HCT116 (cell line): ENCODE measurements around the gene CEP55. TPM values are rescaled to one million over a fixed set of nuclear protein-coding genes. Genes with fewer than 3 reads are reported as not detected.
A peak's percentile ranks its signal among the peaks of the same experiment; 100 is the strongest.

ENCODE experiments used
- ATAC-seq: fragments of 200-7000 bp; cut with Tn5 transposase; 2 replicates; pipeline ENCODE4 v1.9.1; 2020; ENCODE audit warnings: mild to moderate bottlenecking, moderate library complexity
- BruUV-seq: library from RNA; stranded (reverse); fragments of 400-500 nt; replicated peaks from 2 replicates; lab custom pipeline; 2021; lab: Mats Ljungman, UMichigan
- CTCF ChIA-PET: fragments of 300-600 bp; sonication (Branson Sonifier 250); formaldehyde crosslinking; loops from one replicate; lab custom pipeline; 2021; ENCODE audit warnings: antibody characterized with exemption; lab: Charles Lee
- POLR2A ChIA-PET: fragments of 300-600, 350-600 bp; sonication (Branson Sonifier 250); formaldehyde crosslinking; loops from one replicate; lab custom pipeline; 2021; ENCODE audit warnings: antibody characterized with exemption; lab: Charles Lee
- RAD21 ChIA-PET, 2 experiments: fragments of 300-600 bp; sonication (Branson Sonifier 250); formaldehyde crosslinking; loops; one replicate each; lab custom pipeline; 2023; ENCODE audit warnings: low total read pairs in 2 of 2; ENCODE audit not compliant: uncharacterized antibody in 2 of 2, unreplicated experiment in 2 of 2, low non-redundant PET in 1 of 2; lab: Charles Lee
- DNase-seq: peaks from one replicate; pipeline ENCODE4 v3.0.0-alpha.2; 2010; ENCODE audit warnings: low read depth, low spot score
- H2AFZ ChIP-seq: fragments of 200-600 bp; shearing (Covaris generic), sonication (generic); 2 replicates; pipeline ENCODE4 v1.6.1; 2017; ENCODE audit warnings: low read depth, mixed run types, mixed read lengths, antibody characterized with exemption, low read length; ENCODE audit not compliant: poor library complexity, severe bottlenecking
- H3K27ac ChIP-seq: 2 replicates; pipeline ENCODE4 v1.5.1; 2012; ENCODE audit warnings: low read depth, low read length
- H3K27me3 ChIP-seq: fragments of 200-600 bp; sonication (generic); 2 replicates; pipeline ENCODE4 v1.6.1; 2016; ENCODE audit warnings: mixed run types, low read length, mixed read lengths; ENCODE audit not compliant: insufficient read depth
- H3K36me3 ChIP-seq, 2 experiments: fragments of 200-500 bp in 1 of 2; fragments of 200-600 bp in 1 of 2; sonication (Bioruptor generic) in 1 of 2; sonication (generic) in 1 of 2; 2 replicates each; pipeline versions ENCODE4 v1.5.1 to v1.6.1; 2014 to 2016; ENCODE audit warnings: low read length in 2 of 2, inconsistent platforms in 1 of 2, mixed read lengths in 1 of 2, mixed run types in 1 of 2; ENCODE audit not compliant: insufficient read depth in 2 of 2, control insufficient read depth in 1 of 2
- H3K4me1 ChIP-seq, 2 experiments: fragments of 200-600 bp in 1 of 2; sonication (generic) in 1 of 2; 2 replicates each; pipeline versions ENCODE4 v1.5.1 to v1.6.1; 2012 to 2017; ENCODE audit warnings: low read length in 2 of 2, inconsistent platforms in 1 of 2, mild to moderate bottlenecking in 1 of 2, mixed read lengths in 1 of 2, mixed run types in 1 of 2, moderate library complexity in 1 of 2; ENCODE audit not compliant: insufficient read depth in 2 of 2, control insufficient read depth in 1 of 2
- H3K4me2 ChIP-seq: fragments of 200-600 bp; sonication (generic); 2 replicates; pipeline ENCODE4 v1.6.1; 2017; ENCODE audit warnings: mixed run types, low read length, mixed read lengths
- H3K4me3 ChIP-seq, 2 experiments: fragments of 200-600 bp in 1 of 2; sonication (generic) in 1 of 2; replicated peaks in 1 of 2; 2 replicates each; pipeline ENCODE4 v1.5.1; 2011 to 2016; ENCODE audit warnings: low read length in 2 of 2, control low read depth in 1 of 2, low read depth in 1 of 2, mild to moderate bottlenecking in 1 of 2, mixed read lengths in 1 of 2, mixed run types in 1 of 2
- H3K79me2 ChIP-seq: fragments of 200-600 bp; sonication (generic); 2 replicates; pipeline ENCODE4 v1.6.1; 2017; ENCODE audit warnings: mild to moderate bottlenecking, mixed run types, low read length, moderate library complexity, mixed read lengths; ENCODE audit not compliant: insufficient read depth
- H3K9ac ChIP-seq: fragments of 200-600 bp; sonication (generic); 2 replicates; pipeline ENCODE4 v1.6.1; 2016; ENCODE audit warnings: low read length, mixed read lengths
- H3K9me2 ChIP-seq: fragments of 200-600 bp; sonication (generic), shearing (Covaris generic); 2 replicates; pipeline ENCODE4 v1.6.1; 2017; ENCODE audit warnings: mixed run types, mild to moderate bottlenecking, moderate library complexity; ENCODE audit not compliant: insufficient read depth
- H3K9me3 ChIP-seq, 2 experiments: fragments of 200-500 bp in 1 of 2; fragments of 200-600 bp in 1 of 2; sonication (Bioruptor generic) in 1 of 2; sonication (generic) in 1 of 2; 2 replicates each; pipeline ENCODE4 v1.6.1; 2014 to 2017; ENCODE audit warnings: low read length in 2 of 2, mixed read lengths in 2 of 2, inconsistent platforms in 1 of 2, low read depth in 1 of 2, mild to moderate bottlenecking in 1 of 2, mixed run types in 1 of 2, moderate library complexity in 1 of 2; ENCODE audit not compliant: control insufficient read depth in 1 of 2, insufficient read depth in 1 of 2
- H4K20me1 ChIP-seq: fragments of 200-600 bp; sonication (generic), shearing (Covaris generic); 2 replicates; pipeline ENCODE4 v1.6.1; 2017; ENCODE audit warnings: mixed run types, mild to moderate bottlenecking, moderate library complexity; ENCODE audit not compliant: insufficient read depth
- ATF3 ChIP-seq: IDR thresholded peaks from 2 replicates; pipeline ENCODE4 v1.6.1; 2012
- CBX3 ChIP-seq: IDR thresholded peaks from 2 replicates; pipeline ENCODE4 v1.6.1; 2012; ENCODE audit warnings: low read depth
- CEBPB ChIP-seq: IDR thresholded peaks from 2 replicates; pipeline ENCODE4 v1.6.1; 2012; ENCODE audit warnings: low read depth
- CTCF ChIP-seq, 3 experiments: fragments of 200-600 bp in 1 of 3; sonication (generic) in 1 of 3; IDR thresholded peaks in 2 of 3; conservative IDR thresholded peaks in 1 of 3; 2 replicates each; pipeline ENCODE4 v1.5.1; 2012 to 2017; ENCODE audit warnings: low read depth in 2 of 3, low read length in 2 of 3, antibody characterized with exemption in 1 of 3, borderline replicate concordance in 1 of 3, control low read depth in 1 of 3, mild to moderate bottlenecking in 1 of 3, mixed read lengths in 1 of 3, mixed run types in 1 of 3, moderate library complexity in 1 of 3; ENCODE audit not compliant: insufficient read depth in 1 of 3
- ELF1 ChIP-seq: IDR thresholded peaks from 2 replicates; pipeline ENCODE4 v1.6.1; 2012; ENCODE audit warnings: low read depth, borderline replicate concordance
- EZH2 ChIP-seq: fragments of 200-600 bp; sonication (generic); IDR thresholded peaks from 2 replicates; pipeline ENCODE4 v1.6.1; 2017; ENCODE audit warnings: antibody characterized with exemption, mixed run types
- EZH2phosphoT487 ChIP-seq: fragments of 200-600 bp; IDR thresholded peaks from 2 replicates; pipeline ENCODE4 v1.6.1; 2018; ENCODE audit warnings: antibody characterized with exemption, borderline replicate concordance
- FOSL1 ChIP-seq: IDR thresholded peaks from 2 replicates; pipeline ENCODE4 v1.6.1; 2012; ENCODE audit warnings: low read depth
- MAX ChIP-seq: IDR thresholded peaks from 2 replicates; pipeline ENCODE4 v1.6.1; 2012
- POLR2AphosphoS5 ChIP-seq: IDR thresholded peaks from 2 replicates; pipeline ENCODE4 v1.6.1; 2011; ENCODE audit warnings: mild to moderate bottlenecking, low read depth, low read length, moderate library complexity
- RAD21 ChIP-seq: IDR thresholded peaks from 2 replicates; pipeline ENCODE4 v1.6.1; 2012; ENCODE audit warnings: low read depth, mild to moderate bottlenecking
- REST ChIP-seq: IDR thresholded peaks from 2 replicates; pipeline ENCODE4 v1.6.1; 2012; ENCODE audit warnings: low read depth
- SIN3A ChIP-seq: IDR thresholded peaks from 2 replicates; pipeline ENCODE4 v1.6.1; 2012; ENCODE audit warnings: low read depth
- SP1 ChIP-seq: IDR thresholded peaks from 2 replicates; pipeline ENCODE4 v1.6.1; 2012; ENCODE audit warnings: low read depth
- SRF ChIP-seq: IDR thresholded peaks from 2 replicates; pipeline ENCODE4 v1.6.1; 2012; ENCODE audit warnings: low read depth
- YY1 ChIP-seq: IDR thresholded peaks from 2 replicates; pipeline ENCODE4 v1.6.1; 2011; ENCODE audit warnings: low read length, low read depth, moderate library complexity, mild to moderate bottlenecking; ENCODE audit not compliant: insufficient replicate concordance; ENCODE audit errors: extremely low read depth
- ZBTB33 ChIP-seq: IDR thresholded peaks from 2 replicates; pipeline ENCODE4 v1.6.1; 2011; ENCODE audit warnings: mild to moderate bottlenecking, low read length, moderate library complexity; ENCODE audit not compliant: insufficient replicate concordance; ENCODE audit errors: extremely low read depth
- ZFX ChIP-seq: fragments of 450-650 bp; IDR thresholded peaks from 2 replicates; pipeline ENCODE4 v1.6.1; 2017
- ZNF274 ChIP-seq: fragments of 200-500 bp; sonication (Bioruptor generic); IDR thresholded peaks from 2 replicates; pipeline ENCODE4 v1.6.1; 2014; ENCODE audit warnings: mild to moderate bottlenecking, low read depth, low read length, inconsistent platforms
- intact Hi-C: fragments of 100-400 bp; cut with micrococcal nuclease; formaldehyde crosslinking; loops from 2 replicates; pipeline ENCODE4 v1.10.0; 2022
- total RNA-seq: library from RNA; stranded (reverse); gene quantifications from one replicate; pipeline ENCODE4 v1.2.1, GENCODE V29; 2021; ENCODE audit not compliant: unreplicated experiment

CEP55 gene
- total RNA-seq, 1 experiment from 2014 or later = 63.7 TPM

GRCh38 chr10:93456480-93456879 lies 39.9 kb upstream of the CEP55 start:
- ChIA-PET RAD21 (no interaction called here), CTCF (interaction anchor here (1.1 kb wide), 1 partner anchor 81 kb away, joined by 3 read pairs; no protein-coding TSS in a partner anchor), POLR2A (no interaction called here)
- no peak for TF ChIP-seq SP1
- no peak for TF ChIP-seq CTCF (IDR thresholded peaks at IDR 0.05 in 2 of 3, conservative IDR thresholded peaks at IDR 0.05 in 1 of 3; ENCODE audit: borderline replicate concordance in 1 of 3, insufficient read depth in 1 of 3, low read depth in 2 of 3, low read length in 2 of 3)
- TF ChIP-seq ATF3 = no peak
- TF ChIP-seq MAX = no peak
- no peak for TF ChIP-seq SIN3A
- no peak for TF ChIP-seq FOSL1
- TF ChIP-seq YY1 = no peak
- TF ChIP-seq ZNF274 = no peak
- TF ChIP-seq CBX3 = no peak
- TF ChIP-seq REST = no peak
- TF ChIP-seq ELF1 = no peak
- TF ChIP-seq EZH2 = no peak
- no peak for TF ChIP-seq RAD21
- TF ChIP-seq ZBTB33 = no peak
- no peak for TF ChIP-seq EZH2phosphoT487
- no peak for TF ChIP-seq SRF
- no peak for TF ChIP-seq POLR2AphosphoS5
- no peak for TF ChIP-seq CEBPB
- TF ChIP-seq ZFX = no peak
- no peaks in the 10 kb centered on the region for H3K9me2 ChIP-seq
- intact Hi-C loops = no loop called here
- peak overlapping the region; percentile 0; the same call in 1 of the 2 replicates for H3K4me2 ChIP-seq
- peaks cover 5 to 48% of the 10 kb centered on the region in 2 experiments for H3K36me3 ChIP-seq
- BruUV-seq = no TSS peak
- H3K9me3 ChIP-seq = no peaks in the 10 kb centered on the region
- H3K4me3 ChIP-seq = no peak overlapping the region
- no peak overlapping the region for H2AFZ ChIP-seq
- ATAC-seq (no peak), DNase-seq (no peak)
- peak overlapping the region; percentile 97; the same call in 1 of the 2 replicates for H3K27ac ChIP-seq
- H4K20me1 ChIP-seq = no peaks in the 10 kb centered on the region
- H3K9ac ChIP-seq = peak overlapping the region; percentile 22
- no peaks in the 10 kb centered on the region for H3K27me3 ChIP-seq
- peaks cover 66 to 85% of the 10 kb centered on the region in 2 experiments for H3K4me1 ChIP-seq
- H3K79me2 ChIP-seq = peaks cover 93% of the 10 kb centered on the region
